Measurements from ENCODE around the gene SOWAHA.

Gene SOWAHA

DNA sequence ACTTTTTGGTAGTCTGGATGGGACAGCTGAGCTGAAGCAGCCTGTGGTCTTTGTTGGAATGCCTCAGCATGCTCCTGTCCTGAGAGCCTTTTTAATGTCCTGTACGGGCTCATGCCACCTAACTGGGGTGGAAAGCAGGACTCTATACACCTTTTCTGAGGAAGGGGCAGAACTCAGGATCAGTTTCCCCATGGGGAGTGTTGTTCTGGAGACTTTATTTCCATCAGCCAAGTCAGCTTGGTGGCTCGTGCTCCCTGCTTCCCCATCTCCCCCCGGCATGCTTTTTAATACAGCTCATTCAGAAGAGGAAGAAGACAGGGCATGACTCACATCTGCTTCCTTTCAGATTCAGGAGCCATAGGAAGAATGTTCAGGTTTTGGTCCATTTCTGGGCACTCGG is 31.0 kb upstream of the SOWAHA start:
- Histone ChIP-seq H3K9ac (no peak overlapping the region), H3K79me2 (ENCODE audit: insufficient read depth, low read depth) (no peaks in the 10 kb centered on the region), H3K27me3 (ENCODE audit: insufficient read depth, low read depth) (no peaks in the 10 kb centered on the region), H3K27ac (no peak overlapping the region), H3K4me3 (IDR thresholded peaks at IDR 0.05; ENCODE audit: insufficient read depth, low read depth, low read length) (no peak overlapping the region), H4K20me1 (ENCODE audit: insufficient read depth) (no peaks in the 10 kb centered on the region), H3K4me2 (no peak overlapping the region), H3K36me3 (ENCODE audit: insufficient read depth) (no peaks in the 10 kb centered on the region), H2AFZ (ENCODE audit: low read depth) (no peak overlapping the region), H3K4me1 (ENCODE audit: low read depth, poor library complexity, severe bottlenecking) (peaks cover 65% of the 10 kb centered on the region)
- TF ChIP-seq, protein P1, sequence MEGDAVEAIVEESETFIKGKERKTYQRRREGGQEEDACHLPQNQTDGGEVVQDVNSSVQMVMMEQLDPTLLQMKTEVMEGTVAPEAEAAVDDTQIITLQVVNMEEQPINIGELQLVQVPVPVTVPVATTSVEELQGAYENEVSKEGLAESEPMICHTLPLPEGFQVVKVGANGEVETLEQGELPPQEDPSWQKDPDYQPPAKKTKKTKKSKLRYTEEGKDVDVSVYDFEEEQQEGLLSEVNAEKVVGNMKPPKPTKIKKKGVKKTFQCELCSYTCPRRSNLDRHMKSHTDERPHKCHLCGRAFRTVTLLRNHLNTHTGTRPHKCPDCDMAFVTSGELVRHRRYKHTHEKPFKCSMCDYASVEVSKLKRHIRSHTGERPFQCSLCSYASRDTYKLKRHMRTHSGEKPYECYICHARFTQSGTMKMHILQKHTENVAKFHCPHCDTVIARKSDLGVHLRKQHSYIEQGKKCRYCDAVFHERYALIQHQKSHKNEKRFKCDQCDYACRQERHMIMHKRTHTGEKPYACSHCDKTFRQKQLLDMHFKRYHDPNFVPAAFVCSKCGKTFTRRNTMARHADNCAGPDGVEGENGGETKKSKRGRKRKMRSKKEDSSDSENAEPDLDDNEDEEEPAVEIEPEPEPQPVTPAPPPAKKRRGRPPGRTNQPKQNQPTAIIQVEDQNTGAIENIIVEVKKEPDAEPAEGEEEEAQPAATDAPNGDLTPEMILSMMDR (conservative IDR thresholded peaks at IDR 0.05; ENCODE audit: low read depth, low read length) = no peak

DNA sequence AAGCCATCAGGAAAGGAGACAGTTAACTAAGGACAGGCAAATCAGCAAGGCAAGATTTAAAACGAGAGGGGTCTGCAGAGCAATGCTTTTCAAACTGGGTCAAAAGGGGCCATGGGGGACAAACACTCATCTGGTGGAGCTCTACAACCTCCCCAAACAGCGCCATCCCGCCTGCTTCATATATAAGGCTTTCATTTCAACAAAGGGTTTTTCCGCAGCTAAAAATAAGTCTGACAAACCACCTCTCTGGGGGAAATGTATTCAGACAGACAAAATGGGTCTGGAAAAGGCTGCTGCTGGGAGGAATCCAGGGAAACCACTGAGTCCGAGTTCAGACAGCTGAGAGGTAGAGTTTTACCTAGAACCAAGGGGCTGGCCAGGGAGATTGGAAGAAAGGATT is 27.7 kb upstream of the SOWAHA start:
- Histone ChIP-seq H3K9ac (peak overlapping the region; percentile 53; the same call in 1 of the 2 replicates), H3K4me2 (peak overlapping the region; percentile 54), H4K20me1 (ENCODE audit: insufficient read depth) (no peaks in the 10 kb centered on the region), H3K36me3 (ENCODE audit: insufficient read depth) (no peaks in the 10 kb centered on the region), H3K4me3 (IDR thresholded peaks at IDR 0.05; ENCODE audit: insufficient read depth, low read depth, low read length) (no peak overlapping the region), H3K27me3 (ENCODE audit: insufficient read depth, low read depth) (no peaks in the 10 kb centered on the region), H3K4me1 (ENCODE audit: low read depth, poor library complexity, severe bottlenecking) (peaks cover 42% of the 10 kb centered on the region), H3K27ac (peak overlapping the region; percentile 67), H3K79me2 (ENCODE audit: insufficient read depth, low read depth) (no peaks in the 10 kb centered on the region), H2AFZ (ENCODE audit: low read depth) (peak overlapping the region; percentile 87)
- TF ChIP-seq, protein P1 (conservative IDR thresholded peaks at IDR 0.05; ENCODE audit: low read depth, low read length) = no peak

DNA sequence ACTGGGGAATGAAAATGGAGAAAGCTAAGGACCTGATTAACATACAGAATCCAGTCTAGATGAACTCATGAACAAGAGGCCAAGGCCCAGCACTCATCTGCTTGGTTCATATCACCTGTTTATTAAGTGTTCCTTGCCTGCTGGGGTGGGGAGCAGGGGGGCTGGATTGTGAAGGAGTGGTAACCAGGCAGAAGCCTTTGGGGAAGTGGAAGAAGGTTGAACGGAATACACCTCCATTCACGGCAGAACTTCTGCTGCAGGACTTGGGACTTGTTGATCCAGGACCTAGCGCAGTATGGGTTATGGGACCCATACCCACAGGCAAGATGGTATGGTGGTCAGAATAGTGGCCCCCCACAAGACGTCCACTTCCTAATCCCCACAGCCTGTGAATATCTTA is 27.2 kb upstream of the SOWAHA start:
- Histone ChIP-seq H3K4me1 (ENCODE audit: low read depth, poor library complexity, severe bottlenecking) (peaks cover 37% of the 10 kb centered on the region), H3K36me3 (ENCODE audit: insufficient read depth) (no peaks in the 10 kb centered on the region), H3K79me2 (ENCODE audit: insufficient read depth, low read depth) (no peaks in the 10 kb centered on the region), H2AFZ (ENCODE audit: low read depth) (peak overlapping the region; percentile 87), H3K27me3 (ENCODE audit: insufficient read depth, low read depth) (no peaks in the 10 kb centered on the region), H3K27ac (peak overlapping the region; percentile 67), H3K9ac (peak overlapping the region; percentile 53; the same call in 1 of the 2 replicates), H3K4me2 (peak overlapping the region; percentile 54), H4K20me1 (ENCODE audit: insufficient read depth) (no peaks in the 10 kb centered on the region), H3K4me3 (IDR thresholded peaks at IDR 0.05; ENCODE audit: insufficient read depth, low read depth, low read length) (no peak overlapping the region)
- TF ChIP-seq, protein P1 (conservative IDR thresholded peaks at IDR 0.05; ENCODE audit: low read depth, low read length) = no peak

DNA sequence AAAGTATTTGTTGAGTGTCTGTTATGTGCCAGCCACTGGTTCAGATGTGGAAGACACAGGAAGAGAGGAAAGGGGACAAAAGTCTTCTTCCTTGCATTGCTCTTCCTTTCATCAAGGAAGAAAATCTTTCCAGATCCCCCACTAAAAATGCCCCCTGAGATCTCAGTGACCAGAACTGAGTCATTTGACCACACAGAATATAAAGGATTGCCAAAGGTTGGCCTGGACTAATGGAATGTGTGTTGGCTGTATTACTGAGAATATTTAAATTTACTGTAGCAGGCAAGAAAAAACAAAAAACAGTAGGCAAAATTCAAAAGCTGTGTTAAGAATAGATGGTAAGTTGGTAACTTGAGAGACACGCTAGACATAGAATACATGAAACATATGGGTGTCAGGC is 26.0 kb upstream of the SOWAHA start:
- Histone ChIP-seq H3K27ac (no peak overlapping the region), H3K9ac (no peak overlapping the region), H2AFZ (ENCODE audit: low read depth) (no peak overlapping the region), H3K36me3 (ENCODE audit: insufficient read depth) (no peaks in the 10 kb centered on the region), H4K20me1 (ENCODE audit: insufficient read depth) (no peaks in the 10 kb centered on the region), H3K4me3 (IDR thresholded peaks at IDR 0.05; ENCODE audit: insufficient read depth, low read depth, low read length) (no peak overlapping the region), H3K27me3 (ENCODE audit: insufficient read depth, low read depth) (no peaks in the 10 kb centered on the region), H3K79me2 (ENCODE audit: insufficient read depth, low read depth) (no peaks in the 10 kb centered on the region), H3K4me2 (no peak overlapping the region), H3K4me1 (ENCODE audit: low read depth, poor library complexity, severe bottlenecking) (peaks cover 30% of the 10 kb centered on the region)
- TF ChIP-seq, protein P1 (conservative IDR thresholded peaks at IDR 0.05; ENCODE audit: low read depth, low read length) = no peak

All from KMS-11 (cell line).